ENCODE results near the gene SMARCA2.

SMARCA2 gene

DNA sequence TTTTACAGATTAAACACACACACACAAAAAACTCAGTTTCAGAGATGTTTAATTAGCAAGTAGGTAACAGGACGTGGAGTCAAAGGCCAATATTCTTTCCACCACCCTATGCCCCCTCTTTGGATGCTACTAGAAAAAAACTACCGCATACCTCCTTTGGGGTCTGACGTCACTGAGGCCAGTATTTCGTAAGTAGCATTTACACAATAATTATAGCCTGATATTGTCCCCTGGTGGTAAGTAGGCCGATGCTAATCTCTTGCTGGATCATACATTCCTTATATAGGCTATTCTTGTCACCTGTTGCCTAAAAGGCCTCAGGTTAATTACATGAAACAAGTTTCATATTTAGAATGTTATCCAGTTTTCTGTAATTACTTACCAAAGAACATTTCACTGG, 21.0 kb upstream of the SMARCA2 start:
- TF ChIP-seq, protein P1, sequence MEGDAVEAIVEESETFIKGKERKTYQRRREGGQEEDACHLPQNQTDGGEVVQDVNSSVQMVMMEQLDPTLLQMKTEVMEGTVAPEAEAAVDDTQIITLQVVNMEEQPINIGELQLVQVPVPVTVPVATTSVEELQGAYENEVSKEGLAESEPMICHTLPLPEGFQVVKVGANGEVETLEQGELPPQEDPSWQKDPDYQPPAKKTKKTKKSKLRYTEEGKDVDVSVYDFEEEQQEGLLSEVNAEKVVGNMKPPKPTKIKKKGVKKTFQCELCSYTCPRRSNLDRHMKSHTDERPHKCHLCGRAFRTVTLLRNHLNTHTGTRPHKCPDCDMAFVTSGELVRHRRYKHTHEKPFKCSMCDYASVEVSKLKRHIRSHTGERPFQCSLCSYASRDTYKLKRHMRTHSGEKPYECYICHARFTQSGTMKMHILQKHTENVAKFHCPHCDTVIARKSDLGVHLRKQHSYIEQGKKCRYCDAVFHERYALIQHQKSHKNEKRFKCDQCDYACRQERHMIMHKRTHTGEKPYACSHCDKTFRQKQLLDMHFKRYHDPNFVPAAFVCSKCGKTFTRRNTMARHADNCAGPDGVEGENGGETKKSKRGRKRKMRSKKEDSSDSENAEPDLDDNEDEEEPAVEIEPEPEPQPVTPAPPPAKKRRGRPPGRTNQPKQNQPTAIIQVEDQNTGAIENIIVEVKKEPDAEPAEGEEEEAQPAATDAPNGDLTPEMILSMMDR (conservative IDR thresholded peaks at IDR 0.05; ENCODE audit: low read depth, low read length), result no peak
- H2AFZ ChIP-seq (ENCODE audit: low read depth), result no peak overlapping the region
- no peaks in the 10 kb centered on the region for H3K36me3 ChIP-seq (ENCODE audit: insufficient read depth)
- H3K9ac ChIP-seq, result no peak overlapping the region
- no peak overlapping the region for H3K4me2 ChIP-seq
- H3K4me1 ChIP-seq (ENCODE audit: low read depth, poor library complexity, severe bottlenecking), result no peaks in the 10 kb centered on the region
- H3K27ac ChIP-seq, result no peak overlapping the region
- H3K27me3 ChIP-seq (ENCODE audit: insufficient read depth, low read depth), result no peaks in the 10 kb centered on the region
- H3K79me2 ChIP-seq (ENCODE audit: insufficient read depth, low read depth), result no peaks in the 10 kb centered on the region
- no peaks in the 10 kb centered on the region for H4K20me1 ChIP-seq (ENCODE audit: insufficient read depth)
- H3K4me3 ChIP-seq (IDR thresholded peaks at IDR 0.05; ENCODE audit: insufficient read depth, low read depth, low read length), result no peak overlapping the region

DNA sequence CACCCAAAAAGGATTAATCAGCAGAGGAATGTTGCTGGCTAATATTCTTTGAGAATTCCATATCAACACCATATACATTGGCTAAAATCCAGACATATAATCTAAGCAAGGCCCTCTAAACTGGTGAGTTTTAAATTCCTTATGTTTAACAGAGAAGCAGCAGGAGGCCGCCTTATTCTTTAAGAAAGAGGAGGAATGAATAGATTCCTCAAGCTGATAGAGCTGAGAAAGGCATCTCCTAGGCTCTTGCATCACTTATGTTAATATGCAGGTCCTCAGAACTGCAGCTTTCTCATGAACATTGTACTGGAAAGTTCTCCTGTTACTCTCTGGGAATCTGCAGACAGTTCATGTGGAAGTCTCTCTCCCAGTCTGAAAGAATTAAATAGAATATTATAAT, 20.1 kb upstream of the SMARCA2 start:
- H3K79me2 ChIP-seq (ENCODE audit: insufficient read depth, low read depth), result no peaks in the 10 kb centered on the region
- H3K27me3 ChIP-seq (ENCODE audit: insufficient read depth, low read depth), result no peaks in the 10 kb centered on the region
- H4K20me1 ChIP-seq (ENCODE audit: insufficient read depth), result no peaks in the 10 kb centered on the region
- no peak overlapping the region for H3K4me2 ChIP-seq
- TF ChIP-seq, protein P1 (conservative IDR thresholded peaks at IDR 0.05; ENCODE audit: low read depth, low read length), result no peak
- H3K36me3 ChIP-seq (ENCODE audit: insufficient read depth), result no peaks in the 10 kb centered on the region
- no peak overlapping the region for H2AFZ ChIP-seq (ENCODE audit: low read depth)
- no peak overlapping the region for H3K27ac ChIP-seq
- no peak overlapping the region for H3K9ac ChIP-seq
- no peak overlapping the region for H3K4me3 ChIP-seq (IDR thresholded peaks at IDR 0.05; ENCODE audit: insufficient read depth, low read depth, low read length)
- H3K4me1 ChIP-seq (ENCODE audit: low read depth, poor library complexity, severe bottlenecking), result no peaks in the 10 kb centered on the region

DNA sequence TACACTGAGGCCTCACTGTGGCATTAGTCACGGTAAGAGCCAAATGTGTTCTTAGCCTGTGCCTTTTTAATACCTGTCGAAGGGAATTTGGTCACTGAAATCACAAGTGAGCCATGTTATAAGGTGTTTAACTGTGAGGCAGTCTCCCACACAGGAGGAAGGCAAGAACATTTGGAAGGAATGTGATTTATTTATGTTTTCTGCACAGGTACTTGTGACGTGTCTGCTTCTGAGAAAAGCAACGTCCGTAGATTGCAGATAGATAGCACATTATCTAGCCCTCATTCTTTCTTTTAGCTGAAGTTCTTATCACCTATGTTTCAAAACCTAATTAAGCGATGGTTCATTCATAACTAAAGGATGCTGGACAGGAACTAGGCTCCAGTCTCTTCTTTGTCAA, 19.0 kb upstream of the SMARCA2 start:
- Histone ChIP-seq H2AFZ (ENCODE audit: low read depth) (no peak overlapping the region), H3K27ac (no peak overlapping the region), H3K4me3 (IDR thresholded peaks at IDR 0.05; ENCODE audit: insufficient read depth, low read depth, low read length) (no peak overlapping the region), H4K20me1 (ENCODE audit: insufficient read depth) (no peaks in the 10 kb centered on the region), H3K36me3 (ENCODE audit: insufficient read depth) (no peaks in the 10 kb centered on the region), H3K9ac (no peak overlapping the region), H3K79me2 (ENCODE audit: insufficient read depth, low read depth) (no peaks in the 10 kb centered on the region), H3K4me1 (ENCODE audit: low read depth, poor library complexity, severe bottlenecking) (no peaks in the 10 kb centered on the region), H3K4me2 (no peak overlapping the region), H3K27me3 (ENCODE audit: insufficient read depth, low read depth) (no peaks in the 10 kb centered on the region)
- TF ChIP-seq, protein P1 (conservative IDR thresholded peaks at IDR 0.05; ENCODE audit: low read depth, low read length), result no peak

DNA sequence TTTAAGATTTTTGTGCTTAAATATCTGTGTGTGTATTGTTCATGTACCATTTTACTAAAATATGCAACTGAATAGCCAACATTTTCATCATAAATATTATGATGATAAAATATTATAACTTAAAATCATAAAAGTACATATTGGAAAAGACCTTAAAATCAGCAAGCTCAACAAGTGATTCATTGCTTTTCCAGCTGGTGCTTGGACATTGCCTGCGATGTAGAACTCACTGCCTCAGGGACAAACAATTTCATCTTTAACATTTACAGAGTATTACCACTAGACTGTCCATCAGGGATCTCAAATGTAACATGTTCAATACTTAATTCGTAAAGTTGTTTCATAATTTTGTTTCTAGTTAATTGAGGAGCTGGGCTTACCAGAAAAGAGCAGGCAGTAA, 17.5 kb upstream of the SMARCA2 start:
- Histone ChIP-seq H3K4me1 (ENCODE audit: low read depth, poor library complexity, severe bottlenecking) (no peaks in the 10 kb centered on the region), H3K36me3 (ENCODE audit: insufficient read depth) (no peaks in the 10 kb centered on the region), H3K4me3 (IDR thresholded peaks at IDR 0.05; ENCODE audit: insufficient read depth, low read depth, low read length) (no peak overlapping the region), H4K20me1 (ENCODE audit: insufficient read depth) (no peaks in the 10 kb centered on the region), H2AFZ (ENCODE audit: low read depth) (no peak overlapping the region), H3K9ac (no peak overlapping the region), H3K79me2 (ENCODE audit: insufficient read depth, low read depth) (no peaks in the 10 kb centered on the region), H3K27ac (no peak overlapping the region), H3K4me2 (no peak overlapping the region), H3K27me3 (ENCODE audit: insufficient read depth, low read depth) (no peaks in the 10 kb centered on the region)
- TF ChIP-seq, protein P1 (conservative IDR thresholded peaks at IDR 0.05; ENCODE audit: low read depth, low read length), result no peak

- Histone ChIP-seq H4K20me1 (ENCODE audit: insufficient read depth) (no peaks in the 10 kb centered on the region), H3K9ac (no peak overlapping the region), H3K4me2 (no peak overlapping the region), H3K79me2 (ENCODE audit: insufficient read depth, low read depth) (no peaks in the 10 kb centered on the region), H2AFZ (ENCODE audit: low read depth) (no peak overlapping the region), H3K36me3 (ENCODE audit: insufficient read depth) (no peaks in the 10 kb centered on the region), H3K27ac (no peak overlapping the region), H3K27me3 (ENCODE audit: insufficient read depth, low read depth) (no peaks in the 10 kb centered on the region), H3K4me3 (IDR thresholded peaks at IDR 0.05; ENCODE audit: insufficient read depth, low read depth, low read length) (no peak overlapping the region), H3K4me1 (ENCODE audit: low read depth, poor library complexity, severe bottlenecking) (no peaks in the 10 kb centered on the region)
- TF ChIP-seq, protein P1 (conservative IDR thresholded peaks at IDR 0.05; ENCODE audit: low read depth, low read length), result no peak
These were observed 17.0 kb upstream of the SMARCA2 start for GRCh38 chr9:1998111-1998510.
